ENCODE measurements around the gene FNBP1.

DNA sequence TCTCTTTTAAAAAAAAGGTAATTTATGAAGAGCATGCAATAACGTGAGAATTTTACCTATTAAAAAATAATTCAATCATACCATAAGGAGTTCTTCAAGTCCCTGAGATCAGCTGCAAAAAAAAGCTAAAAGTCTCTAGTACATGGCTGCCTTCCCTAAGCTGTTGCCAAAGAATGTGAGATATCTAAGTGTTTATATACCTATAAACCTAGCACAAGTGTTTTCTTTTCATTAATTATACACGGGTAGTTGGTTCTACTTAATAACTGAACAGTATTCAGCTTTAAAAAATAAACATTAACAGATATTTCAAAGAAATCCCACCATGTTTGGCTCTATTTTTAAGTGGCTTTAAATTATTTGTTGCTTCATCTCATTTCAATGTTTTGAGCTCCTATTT lies 25.9 kb downstream of the FNBP1 start:
- TF ChIP-seq, protein P1, sequence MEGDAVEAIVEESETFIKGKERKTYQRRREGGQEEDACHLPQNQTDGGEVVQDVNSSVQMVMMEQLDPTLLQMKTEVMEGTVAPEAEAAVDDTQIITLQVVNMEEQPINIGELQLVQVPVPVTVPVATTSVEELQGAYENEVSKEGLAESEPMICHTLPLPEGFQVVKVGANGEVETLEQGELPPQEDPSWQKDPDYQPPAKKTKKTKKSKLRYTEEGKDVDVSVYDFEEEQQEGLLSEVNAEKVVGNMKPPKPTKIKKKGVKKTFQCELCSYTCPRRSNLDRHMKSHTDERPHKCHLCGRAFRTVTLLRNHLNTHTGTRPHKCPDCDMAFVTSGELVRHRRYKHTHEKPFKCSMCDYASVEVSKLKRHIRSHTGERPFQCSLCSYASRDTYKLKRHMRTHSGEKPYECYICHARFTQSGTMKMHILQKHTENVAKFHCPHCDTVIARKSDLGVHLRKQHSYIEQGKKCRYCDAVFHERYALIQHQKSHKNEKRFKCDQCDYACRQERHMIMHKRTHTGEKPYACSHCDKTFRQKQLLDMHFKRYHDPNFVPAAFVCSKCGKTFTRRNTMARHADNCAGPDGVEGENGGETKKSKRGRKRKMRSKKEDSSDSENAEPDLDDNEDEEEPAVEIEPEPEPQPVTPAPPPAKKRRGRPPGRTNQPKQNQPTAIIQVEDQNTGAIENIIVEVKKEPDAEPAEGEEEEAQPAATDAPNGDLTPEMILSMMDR (IDR thresholded peaks at IDR 0.05; ENCODE audit: poor library complexity): no peak
- TF ChIP-seq EZH2 (IDR thresholded peaks at IDR 0.05; ENCODE audit: borderline replicate concordance): no peak

All from hepatocyte (in vitro differentiated cells).